Measurements from ENCODE around the gene ADCK1. TPM values are rescaled to one million over a fixed set of nuclear protein-coding genes. Genes with fewer than 3 reads are reported as not detected.

ADCK1 gene
- total and polyA plus RNA-seq, 9 donors = 2.8 to 8.4 (median 6.7) TPM

- Histone ChIP-seq H3K27ac (ENCODE audit: low read length) (no peak overlapping the region), H3K27me3 (ENCODE audit: control insufficient read depth, insufficient read depth, low read length) (no peaks in the 10 kb centered on the region), H3K4me1 (ENCODE audit: control insufficient read depth, insufficient read depth, low read length) (no peaks in the 10 kb centered on the region), H3K36me3 (ENCODE audit: control insufficient read depth, insufficient read depth, low read length) (peaks cover 2% of the 10 kb centered on the region), H3K4me3 (ENCODE audit: low read length) (no peak overlapping the region), H3K9me3 (replicated peaks; ENCODE audit: control insufficient read depth, low read depth, low read length) (no peaks in the 10 kb centered on the region)
- no peak for DNase-seq
- 50% methylated on average over 7 of the region's 8 CpGs for WGBS (ENCODE audit: insufficient coverage)
Measured at GRCh38 chr14:77838831-77839511, 39.1 kb downstream of the ADCK1 start.

- Histone ChIP-seq H3K27me3 (ENCODE audit: control insufficient read depth, insufficient read depth, low read length) (no peaks in the 10 kb centered on the region), H3K4me1 (ENCODE audit: control insufficient read depth, insufficient read depth, low read length) (no peaks in the 10 kb centered on the region), H3K4me3 (ENCODE audit: low read length) (no peak overlapping the region), H3K27ac (ENCODE audit: low read length) (no peak overlapping the region), H3K36me3 (ENCODE audit: control insufficient read depth, insufficient read depth, low read length) (peaks cover 2% of the 10 kb centered on the region), H3K9me3 (replicated peaks; ENCODE audit: control insufficient read depth, low read depth, low read length) (no peaks in the 10 kb centered on the region)
- DNase-seq = no peak
- no CpG with 5 or more reads among the region's 3 CpGs for WGBS (ENCODE audit: insufficient coverage)
Measured at GRCh38 chr14:77843195-77843594, 43.3 kb downstream of the ADCK1 start.

- DNase-seq = no peak
- no CpG with 5 or more reads among the region's 1 CpG for WGBS (ENCODE audit: insufficient coverage)
- peaks cover under 1% of the 10 kb centered on the region for H3K36me3 ChIP-seq (ENCODE audit: control insufficient read depth, insufficient read depth, low read length)
- H3K9me3 ChIP-seq (replicated peaks; ENCODE audit: control insufficient read depth, low read depth, low read length) = no peaks in the 10 kb centered on the region
- no peaks in the 10 kb centered on the region for H3K27me3 ChIP-seq (ENCODE audit: control insufficient read depth, insufficient read depth, low read length)
- H3K4me3 ChIP-seq (ENCODE audit: low read length) = no peak overlapping the region
- no peak overlapping the region for H3K27ac ChIP-seq (ENCODE audit: low read length)
- H3K4me1 ChIP-seq (ENCODE audit: control insufficient read depth, insufficient read depth, low read length) = no peaks in the 10 kb centered on the region
Measured at GRCh38 chr14:77843651-77844050, 43.7 kb downstream of the ADCK1 start.

GRCh38 chr14:77844802-77845201 lies 44.9 kb downstream of the ADCK1 start:
- no peaks in the 10 kb centered on the region for H3K27me3 ChIP-seq (ENCODE audit: control insufficient read depth, insufficient read depth, low read length)
- H3K4me3 ChIP-seq (ENCODE audit: low read length) = no peak overlapping the region
- H3K36me3 ChIP-seq (ENCODE audit: control insufficient read depth, insufficient read depth, low read length) = no peaks in the 10 kb centered on the region
- no CpG with 5 or more reads among the region's 4 CpGs for WGBS (ENCODE audit: insufficient coverage)
- no peak for DNase-seq
- no peaks in the 10 kb centered on the region for H3K4me1 ChIP-seq (ENCODE audit: control insufficient read depth, insufficient read depth, low read length)
- H3K27ac ChIP-seq (ENCODE audit: low read length) = no peak overlapping the region
- no peaks in the 10 kb centered on the region for H3K9me3 ChIP-seq (replicated peaks; ENCODE audit: control insufficient read depth, low read depth, low read length)

- H3K36me3 ChIP-seq (ENCODE audit: control insufficient read depth, insufficient read depth, low read length) = no peaks in the 10 kb centered on the region
- H3K27me3 ChIP-seq (ENCODE audit: control insufficient read depth, insufficient read depth, low read length) = no peaks in the 10 kb centered on the region
- no peak overlapping the region for H3K27ac ChIP-seq (ENCODE audit: low read length)
- no peaks in the 10 kb centered on the region for H3K9me3 ChIP-seq (replicated peaks; ENCODE audit: control insufficient read depth, low read depth, low read length)
- H3K4me3 ChIP-seq (ENCODE audit: low read length) = no peak overlapping the region
- WGBS (ENCODE audit: insufficient coverage) = no CpG with 5 or more reads among the region's 3 CpGs
- no peak for DNase-seq
- no peaks in the 10 kb centered on the region for H3K4me1 ChIP-seq (ENCODE audit: control insufficient read depth, insufficient read depth, low read length)
Measured at GRCh38 chr14:77848031-77848430, 48.1 kb downstream of the ADCK1 start.

- no peaks in the 10 kb centered on the region for H3K36me3 ChIP-seq (ENCODE audit: control insufficient read depth, insufficient read depth, low read length)
- no CpG with 5 or more reads among the region's 1 CpG for WGBS (ENCODE audit: insufficient coverage)
- H3K27me3 ChIP-seq (ENCODE audit: control insufficient read depth, insufficient read depth, low read length) = no peaks in the 10 kb centered on the region
- no peaks in the 10 kb centered on the region for H3K4me1 ChIP-seq (ENCODE audit: control insufficient read depth, insufficient read depth, low read length)
- H3K9me3 ChIP-seq (replicated peaks; ENCODE audit: control insufficient read depth, low read depth, low read length) = no peaks in the 10 kb centered on the region
- no peak overlapping the region for H3K27ac ChIP-seq (ENCODE audit: low read length)
- no peak for DNase-seq
- H3K4me3 ChIP-seq (ENCODE audit: low read length) = no peak overlapping the region
Measured at GRCh38 chr14:77849711-77850110, 49.8 kb downstream of the ADCK1 start.

- DNase-seq = no peak
- Histone ChIP-seq H3K27ac (ENCODE audit: low read length) (no peak overlapping the region), H3K9me3 (replicated peaks; ENCODE audit: control insufficient read depth, low read depth, low read length) (no peaks in the 10 kb centered on the region), H3K4me3 (ENCODE audit: low read length) (no peak overlapping the region), H3K4me1 (ENCODE audit: control insufficient read depth, insufficient read depth, low read length) (no peaks in the 10 kb centered on the region), H3K36me3 (ENCODE audit: control insufficient read depth, insufficient read depth, low read length) (no peaks in the 10 kb centered on the region), H3K27me3 (ENCODE audit: control insufficient read depth, insufficient read depth, low read length) (no peaks in the 10 kb centered on the region)
Measured at GRCh38 chr14:77853919-77854318, 54.0 kb downstream of the ADCK1 start.

GRCh38 chr14:77856941-77857340 lies 57.0 kb downstream of the ADCK1 start:
- 83% methylated on average over 6 of the region's 6 CpGs for WGBS (ENCODE audit: insufficient coverage)
- Histone ChIP-seq H3K36me3 (ENCODE audit: control insufficient read depth, insufficient read depth, low read length) (peaks cover 3% of the 10 kb centered on the region), H3K4me3 (ENCODE audit: low read length) (no peak overlapping the region), H3K9me3 (replicated peaks; ENCODE audit: control insufficient read depth, low read depth, low read length) (no peaks in the 10 kb centered on the region), H3K4me1 (ENCODE audit: control insufficient read depth, insufficient read depth, low read length) (no peaks in the 10 kb centered on the region), H3K27me3 (ENCODE audit: control insufficient read depth, insufficient read depth, low read length) (no peaks in the 10 kb centered on the region), H3K27ac (ENCODE audit: low read length) (no peak overlapping the region)
- DNase-seq = no peak

GRCh38 chr14:77859934-77860570 lies 60.1 kb downstream of the ADCK1 start:
- no peak for DNase-seq
- H3K4me1 ChIP-seq (ENCODE audit: control insufficient read depth, insufficient read depth, low read length) = no peaks in the 10 kb centered on the region
- H3K36me3 ChIP-seq (ENCODE audit: control insufficient read depth, insufficient read depth, low read length) = peaks cover 3% of the 10 kb centered on the region
- 92% methylated on average over 3 of the region's 6 CpGs for WGBS (ENCODE audit: insufficient coverage)
- no peak overlapping the region for H3K4me3 ChIP-seq (ENCODE audit: low read length)
- H3K27ac ChIP-seq (ENCODE audit: low read length) = no peak overlapping the region
- no peaks in the 10 kb centered on the region for H3K9me3 ChIP-seq (replicated peaks; ENCODE audit: control insufficient read depth, low read depth, low read length)
- H3K27me3 ChIP-seq (ENCODE audit: control insufficient read depth, insufficient read depth, low read length) = no peaks in the 10 kb centered on the region

GRCh38 chr14:77861201-77861600 lies 61.3 kb downstream of the ADCK1 start:
- 94% methylated on average over 2 of the region's 6 CpGs for WGBS (ENCODE audit: insufficient coverage)
- Histone ChIP-seq H3K27ac (ENCODE audit: low read length) (no peak overlapping the region), H3K4me1 (ENCODE audit: control insufficient read depth, insufficient read depth, low read length) (no peaks in the 10 kb centered on the region), H3K36me3 (ENCODE audit: control insufficient read depth, insufficient read depth, low read length) (peaks cover 3% of the 10 kb centered on the region), H3K27me3 (ENCODE audit: control insufficient read depth, insufficient read depth, low read length) (no peaks in the 10 kb centered on the region), H3K4me3 (ENCODE audit: low read length) (no peak overlapping the region), H3K9me3 (replicated peaks; ENCODE audit: control insufficient read depth, low read depth, low read length) (peaks cover 3% of the 10 kb centered on the region)
- DNase-seq = no peak
